Measurements from ENCODE around the gene SPARC.

The SPARC gene

GRCh38 chr5:151618907-151619306 is 67.8 kb downstream of the SPARC start:
- no peak for DNase-seq

- DNase-seq = no peak
These were observed 68.6 kb downstream of the SPARC start for GRCh38 chr5:151617841-151618710.

GRCh38 chr5:151617383-151617840 is 69.3 kb downstream of the SPARC start:
- DNase-seq = no peak

GRCh38 chr5:151615431-151615830 is 71.3 kb downstream of the SPARC start:
- DNase-seq = no peak

DNA sequence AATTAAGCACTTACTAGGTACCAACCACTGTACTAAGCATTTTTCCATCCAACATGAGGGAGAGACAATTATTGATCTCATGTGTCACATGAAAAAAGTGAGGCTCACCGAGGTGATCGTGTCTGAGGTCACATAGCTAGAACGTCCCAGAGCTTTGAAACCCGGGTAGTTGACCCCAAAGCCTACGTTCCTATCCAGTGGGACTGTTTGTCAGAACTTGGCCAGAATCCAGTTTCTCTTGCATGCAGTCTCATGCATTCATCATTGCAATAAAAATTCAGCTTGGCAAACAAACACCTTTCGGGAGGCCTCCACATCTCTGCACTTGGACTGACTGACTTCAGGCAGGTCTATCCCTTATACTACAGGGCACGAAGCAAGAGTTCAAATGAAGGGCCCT is 72.2 kb downstream of the SPARC start:
- no peak for DNase-seq

- DNase-seq = peak; percentile 45
These were observed 73.9 kb downstream of the SPARC start for GRCh38 chr5:151612689-151613427.

GRCh38 chr5:151611127-151611775 is 75.5 kb downstream of the SPARC start:
- DNase-seq = no peak

Data from activated naive CD4-positive, alpha-beta T cell treated with Interleukin-2 at 50 U/mL for 16 hours (primary cell).